PFSK-1 (cell line): ENCODE measurements around the gene RSAD2.

Experiments
- POLR2AphosphoS5 ChIP-seq: IDR thresholded peaks from 2 replicates; pipeline ENCODE4 v1.6.1; 2012; ENCODE audit warnings: low read depth, mild to moderate bottlenecking, control low read depth, low read length, moderate library complexity
- TAF1 ChIP-seq: IDR thresholded peaks from 2 replicates; pipeline ENCODE4 v1.6.1; 2012; ENCODE audit warnings: low read length, control low read depth, borderline replicate concordance; ENCODE audit not compliant: insufficient read depth
- TF ChIP-seq, protein P1 (sequence below), 2 experiments: IDR thresholded peaks; 2 replicates each; pipeline versions ENCODE4 v1.6.1 to v1.8.0; 2011 to 2012; ENCODE audit warnings: low read depth in 2 of 2, low read length in 2 of 2, control low read depth in 1 of 2, inconsistent platforms in 1 of 2, mild to moderate bottlenecking in 1 of 2, moderate library complexity in 1 of 2; ENCODE audit not compliant: insufficient read depth in 1 of 2

GRCh38 chr2:6893876-6894482 lies 16.4 kb downstream of the RSAD2 start:
- TF ChIP-seq, protein P1, sequence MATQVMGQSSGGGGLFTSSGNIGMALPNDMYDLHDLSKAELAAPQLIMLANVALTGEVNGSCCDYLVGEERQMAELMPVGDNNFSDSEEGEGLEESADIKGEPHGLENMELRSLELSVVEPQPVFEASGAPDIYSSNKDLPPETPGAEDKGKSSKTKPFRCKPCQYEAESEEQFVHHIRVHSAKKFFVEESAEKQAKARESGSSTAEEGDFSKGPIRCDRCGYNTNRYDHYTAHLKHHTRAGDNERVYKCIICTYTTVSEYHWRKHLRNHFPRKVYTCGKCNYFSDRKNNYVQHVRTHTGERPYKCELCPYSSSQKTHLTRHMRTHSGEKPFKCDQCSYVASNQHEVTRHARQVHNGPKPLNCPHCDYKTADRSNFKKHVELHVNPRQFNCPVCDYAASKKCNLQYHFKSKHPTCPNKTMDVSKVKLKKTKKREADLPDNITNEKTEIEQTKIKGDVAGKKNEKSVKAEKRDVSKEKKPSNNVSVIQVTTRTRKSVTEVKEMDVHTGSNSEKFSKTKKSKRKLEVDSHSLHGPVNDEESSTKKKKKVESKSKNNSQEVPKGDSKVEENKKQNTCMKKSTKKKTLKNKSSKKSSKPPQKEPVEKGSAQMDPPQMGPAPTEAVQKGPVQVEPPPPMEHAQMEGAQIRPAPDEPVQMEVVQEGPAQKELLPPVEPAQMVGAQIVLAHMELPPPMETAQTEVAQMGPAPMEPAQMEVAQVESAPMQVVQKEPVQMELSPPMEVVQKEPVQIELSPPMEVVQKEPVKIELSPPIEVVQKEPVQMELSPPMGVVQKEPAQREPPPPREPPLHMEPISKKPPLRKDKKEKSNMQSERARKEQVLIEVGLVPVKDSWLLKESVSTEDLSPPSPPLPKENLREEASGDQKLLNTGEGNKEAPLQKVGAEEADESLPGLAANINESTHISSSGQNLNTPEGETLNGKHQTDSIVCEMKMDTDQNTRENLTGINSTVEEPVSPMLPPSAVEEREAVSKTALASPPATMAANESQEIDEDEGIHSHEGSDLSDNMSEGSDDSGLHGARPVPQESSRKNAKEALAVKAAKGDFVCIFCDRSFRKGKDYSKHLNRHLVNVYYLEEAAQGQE (IDR thresholded peaks at IDR 0.05; ENCODE audit: insufficient read depth in 1 of 2, low read depth in 2 of 2, low read length in 2 of 2) = no peak
- no peak for TF ChIP-seq POLR2AphosphoS5
- no peak for TF ChIP-seq TAF1
